ENCODE measurements around the gene HECTD3. TPM values are rescaled to one million over a fixed set of nuclear protein-coding genes. Genes with fewer than 3 reads are reported as not detected.

Gene HECTD3
- total and polyA plus RNA-seq, 4 donors, result 21.9 to 46.7 (median 31.0) TPM

GRCh38 chr1:45001011-45001481, 10.1 kb downstream of the HECTD3 start:
- no peak for TF ChIP-seq CTCF (IDR thresholded peaks at IDR 0.05; ENCODE audit: control extremely low read depth, extremely low read depth)
- H3K36me3 ChIP-seq (ENCODE audit: control insufficient read depth in 4 of 4, insufficient read depth in 4 of 4, low read length in 4 of 4), result peaks cover 7 to 44% (median 25%) of the 10 kb centered on the region in 4 donors
- H3K4me3 ChIP-seq, result no peak overlapping the region
- H3K9ac ChIP-seq (ENCODE audit: insufficient read depth in 1 of 2, low read length in 2 of 2), result no peak overlapping the region
- H3K27me3 ChIP-seq (ENCODE audit: control insufficient read depth in 3 of 3, insufficient read depth in 3 of 3, low read length in 2 of 3), result no peaks in the 10 kb centered on the region
- peaks cover 0 to 2% (median 0%) of the 10 kb centered on the region in 5 donors for H3K4me1 ChIP-seq (ENCODE audit: control insufficient read depth in 5 of 5, insufficient read depth in 5 of 5, low read length in 5 of 5)
- DNase-seq (no peak), ATAC-seq (ENCODE audit: insufficient read depth, low FRiP score) (peak; percentile 50)
- H3K27ac ChIP-seq (ENCODE audit: low read depth in 1 of 2, low read length in 1 of 2), result peak overlapping the region in 1 of 2 donors; percentile 6
- WGBS, 2 donors, result 41 to 64% methylated on average over 7 of the region's 7 CpGs
- H3K9me3 ChIP-seq (ENCODE audit: control insufficient read depth in 4 of 4, insufficient read depth in 3 of 4, low read length in 3 of 4), result no peaks in the 10 kb centered on the region

DNA sequence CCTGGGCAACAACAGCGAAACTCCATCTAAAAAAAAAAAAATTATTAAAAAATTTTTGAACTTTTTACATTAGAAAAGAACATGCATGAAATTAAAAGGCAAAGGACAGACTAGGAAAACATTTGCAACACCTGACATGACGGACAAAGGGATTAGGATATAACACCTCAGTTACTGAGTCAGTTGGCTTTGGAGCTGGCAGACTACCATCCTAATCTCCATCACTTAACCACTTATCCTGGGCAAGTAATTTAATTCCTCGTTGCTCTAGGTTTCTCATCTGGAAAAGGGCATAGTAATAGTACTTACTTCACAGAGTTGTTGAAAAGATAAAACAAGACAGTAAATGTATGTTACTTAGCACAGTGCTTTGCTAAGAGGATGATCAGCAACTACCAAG, 11.9 kb downstream of the HECTD3 start:
- Histone ChIP-seq H3K4me3 (no peak overlapping the region), H3K4me1 (ENCODE audit: control insufficient read depth in 5 of 5, insufficient read depth in 5 of 5, low read length in 5 of 5) (peaks cover 0 to 2% (median 0%) of the 10 kb centered on the region in 5 donors), H3K9ac (ENCODE audit: insufficient read depth in 1 of 2, low read length in 2 of 2) (no peak overlapping the region), H3K36me3 (ENCODE audit: control insufficient read depth in 4 of 4, insufficient read depth in 4 of 4, low read length in 4 of 4) (peaks cover 0 to 26% (median 16%) of the 10 kb centered on the region in 4 donors), H3K9me3 (ENCODE audit: control insufficient read depth in 4 of 4, insufficient read depth in 3 of 4, low read length in 3 of 4) (no peaks in the 10 kb centered on the region), H3K27ac (ENCODE audit: low read depth in 1 of 2, low read length in 1 of 2) (no peak overlapping the region), H3K27me3 (ENCODE audit: control insufficient read depth in 3 of 3, insufficient read depth in 3 of 3, low read length in 2 of 3) (no peaks in the 10 kb centered on the region)
- WGBS, 2 donors, result 85 to 86% methylated on average over 3 of the region's 3 CpGs
- TF ChIP-seq CTCF (IDR thresholded peaks at IDR 0.05; ENCODE audit: control extremely low read depth, extremely low read depth), result no peak
- ATAC-seq (ENCODE audit: insufficient read depth, low FRiP score), result no peak
- DNase-seq, result no peak

DNA sequence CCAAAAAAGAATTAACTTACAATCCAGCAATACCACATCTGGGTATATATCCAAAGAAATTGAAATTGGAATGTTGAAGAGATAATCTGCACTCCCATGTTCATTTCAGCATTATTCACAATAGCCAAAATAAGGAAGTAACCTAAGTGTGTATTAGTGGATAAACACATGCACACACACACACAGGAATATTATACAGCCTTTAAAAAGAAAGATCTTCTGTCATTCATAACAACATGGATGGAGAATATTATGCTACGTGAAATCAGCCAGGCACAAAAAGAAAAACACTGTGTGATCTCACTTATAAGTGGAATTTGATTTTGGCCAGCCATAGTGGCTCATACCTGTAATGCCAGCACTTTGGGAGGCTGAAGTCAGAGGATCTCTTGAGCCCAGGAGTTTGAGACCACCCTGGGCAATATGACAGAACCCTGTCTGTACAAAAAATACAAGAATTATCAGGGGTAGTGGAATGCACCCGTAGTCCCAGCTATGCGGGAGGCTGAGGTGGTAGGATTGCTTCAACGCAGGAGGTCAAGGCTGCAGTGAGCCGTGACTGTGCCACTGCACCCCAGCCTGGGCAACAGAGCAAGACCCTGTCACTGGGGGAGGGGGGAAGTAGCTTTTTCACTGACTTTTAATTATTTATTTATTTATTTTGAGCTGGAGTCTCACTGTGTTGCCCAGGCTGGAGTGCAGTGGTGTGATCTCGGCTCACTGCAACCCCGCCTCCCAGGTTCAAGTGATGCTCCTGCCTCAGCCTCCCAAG, 15.5 kb downstream of the HECTD3 start:
- no peak for TF ChIP-seq CTCF (IDR thresholded peaks at IDR 0.05; ENCODE audit: control extremely low read depth, extremely low read depth)
- Histone ChIP-seq H3K36me3 (ENCODE audit: control insufficient read depth in 4 of 4, insufficient read depth in 4 of 4, low read length in 4 of 4) (no peaks in the 10 kb centered on the region), H3K4me3 (no peak overlapping the region), H3K9me3 (ENCODE audit: control insufficient read depth in 4 of 4, insufficient read depth in 3 of 4, low read length in 3 of 4) (no peaks in the 10 kb centered on the region), H3K4me1 (ENCODE audit: control insufficient read depth in 5 of 5, insufficient read depth in 5 of 5, low read length in 5 of 5) (no peaks in the 10 kb centered on the region), H3K27me3 (ENCODE audit: control insufficient read depth in 3 of 3, insufficient read depth in 3 of 3, low read length in 2 of 3) (no peaks in the 10 kb centered on the region), H3K27ac (ENCODE audit: low read depth in 1 of 2, low read length in 1 of 2) (no peak overlapping the region), H3K9ac (ENCODE audit: insufficient read depth in 1 of 2, low read length in 2 of 2) (no peak overlapping the region)
- 94% methylated on average over 7 of the region's 7 CpGs for WGBS, 2 donors
- ATAC-seq (ENCODE audit: insufficient read depth, low FRiP score) (no peak), DNase-seq (no peak)

Data from lung (tissue), 12 donors.